ENCODE measurements around the gene ZSCAN26.
"Not testable (repeated sequence)": the region's sequence is repeated elsewhere in the genome, so short reads cannot be mapped to it uniquely, and the experiment has no call there.

DNA sequence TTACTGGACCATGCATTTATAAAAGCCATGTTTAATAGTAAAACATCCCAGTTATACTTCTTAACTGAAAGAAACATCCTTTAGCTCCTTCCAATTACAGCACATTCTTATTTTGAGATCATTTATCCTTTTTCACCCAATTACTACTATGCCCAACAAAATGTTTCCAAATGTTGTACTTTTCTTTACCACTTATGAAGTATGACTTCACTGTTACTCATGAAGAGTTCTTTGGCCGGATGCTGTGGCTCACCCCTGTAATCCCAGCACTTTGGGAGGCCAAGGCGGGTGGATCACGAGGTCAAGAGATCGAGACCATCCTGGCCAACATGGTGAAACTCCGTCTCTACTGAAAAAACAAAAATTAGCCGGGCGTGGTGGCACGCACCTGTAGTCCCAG is 50.9 kb downstream of the ZSCAN26 start:
- TF ChIP-seq, protein P1, sequence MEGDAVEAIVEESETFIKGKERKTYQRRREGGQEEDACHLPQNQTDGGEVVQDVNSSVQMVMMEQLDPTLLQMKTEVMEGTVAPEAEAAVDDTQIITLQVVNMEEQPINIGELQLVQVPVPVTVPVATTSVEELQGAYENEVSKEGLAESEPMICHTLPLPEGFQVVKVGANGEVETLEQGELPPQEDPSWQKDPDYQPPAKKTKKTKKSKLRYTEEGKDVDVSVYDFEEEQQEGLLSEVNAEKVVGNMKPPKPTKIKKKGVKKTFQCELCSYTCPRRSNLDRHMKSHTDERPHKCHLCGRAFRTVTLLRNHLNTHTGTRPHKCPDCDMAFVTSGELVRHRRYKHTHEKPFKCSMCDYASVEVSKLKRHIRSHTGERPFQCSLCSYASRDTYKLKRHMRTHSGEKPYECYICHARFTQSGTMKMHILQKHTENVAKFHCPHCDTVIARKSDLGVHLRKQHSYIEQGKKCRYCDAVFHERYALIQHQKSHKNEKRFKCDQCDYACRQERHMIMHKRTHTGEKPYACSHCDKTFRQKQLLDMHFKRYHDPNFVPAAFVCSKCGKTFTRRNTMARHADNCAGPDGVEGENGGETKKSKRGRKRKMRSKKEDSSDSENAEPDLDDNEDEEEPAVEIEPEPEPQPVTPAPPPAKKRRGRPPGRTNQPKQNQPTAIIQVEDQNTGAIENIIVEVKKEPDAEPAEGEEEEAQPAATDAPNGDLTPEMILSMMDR (IDR thresholded peaks at IDR 0.05): not testable (repeated sequence)
- not testable (repeated sequence) for TF ChIP-seq POLR2A (IDR thresholded peaks at IDR 0.05)

All from right lobe of liver (tissue), 4 donors.